HepG2 (cell line): ENCODE results near the gene TLX3. TPM values are rescaled to one million over a fixed set of nuclear protein-coding genes. Genes with fewer than 3 reads are reported as not detected.

ENCODE experiments used
- ATAC-seq: fragments of 200-7000 bp; cut with Tn5 transposase; 3 replicates; pipeline ENCODE4 v1.9.1; 2020; ENCODE audit warnings: mild to moderate bottlenecking, moderate library complexity
- BruUV-seq: library from RNA; stranded (reverse); fragments of 400-500 nt; replicated peaks from 2 replicates; lab custom pipeline; 2021; lab: Mats Ljungman, UMichigan
- CTCF ChIA-PET: fragments of 300-600 bp; formaldehyde crosslinking; extraction: SDS; loops from one replicate; lab custom pipeline; 2021; ENCODE audit warnings: low total read pairs, inconsistent platforms, low intra/inter-chr PET ratio; lab: Yijun Ruan, JAX
- POLR2A ChIA-PET: fragments of 350-600 bp; sonication (Branson Sonifier 250); formaldehyde crosslinking; loops from one replicate; lab custom pipeline; 2020; ENCODE audit warnings: antibody characterized with exemption, inconsistent platforms; lab: Yijun Ruan, JAX
- DNase-seq: peaks from one replicate; pipeline ENCODE4 v3.0.0-alpha.2; 2015; ENCODE audit warnings: low spot score
- FAIRE-seq: peaks from 3 replicates; lab custom pipeline; 2011; peaks lifted over from hg19 to GRCh38; lab: Jason Lieb, UNC
- H2AFZ ChIP-seq: one replicate; pipeline ENCODE4 v1.6.1; 2011; ENCODE audit warnings: low read length, inconsistent platforms
- H3K27ac ChIP-seq: fragments of 300-600 bp; 3 replicates; pipeline ENCODE4 v1.8.0; 2011; ENCODE audit warnings: mixed run types, mild to moderate bottlenecking, mixed read lengths, low read length, inconsistent platforms; ENCODE audit not compliant: insufficient read depth; ENCODE audit errors: extremely low read length
- H3K27me3 ChIP-seq, 2 experiments: fragments of 200-600 bp in 1 of 2; 2 replicates in 1 of 2; 3 replicates in 1 of 2; pipeline versions ENCODE4 v1.6.0 to v1.8.0; 2011; ENCODE audit warnings: low read length in 2 of 2, mild to moderate bottlenecking in 2 of 2, moderate library complexity in 2 of 2, inconsistent platforms in 1 of 2; ENCODE audit not compliant: insufficient read depth in 2 of 2, control insufficient read depth in 1 of 2
- H3K36me3 ChIP-seq, 2 experiments: fragments of 200-600 bp in 1 of 2; replicated peaks in 1 of 2; 2 replicates in 1 of 2; 3 replicates in 1 of 2; pipeline versions ENCODE4 v1.5.1 to v1.8.0; 2011; ENCODE audit warnings: low read length in 2 of 2, inconsistent platforms in 1 of 2; ENCODE audit not compliant: insufficient read depth in 2 of 2, control insufficient read depth in 1 of 2
- H3K4me1 ChIP-seq: 2 replicates; pipeline ENCODE4 v1.5.1; 2012; ENCODE audit warnings: low read length, inconsistent platforms; ENCODE audit not compliant: insufficient read depth
- H3K4me2 ChIP-seq: 2 replicates; pipeline ENCODE4 v1.6.0; 2011; ENCODE audit warnings: low read depth, low read length, inconsistent platforms
- H3K4me3 ChIP-seq, 3 experiments: fragments of 200-600 bp in 1 of 3; sonication (generic), shearing (Covaris generic) in 1 of 3; replicated peaks in 1 of 3; 2 replicates each; pipeline ENCODE4 v1.5.1; 2011 to 2016; ENCODE audit warnings: low read length in 3 of 3, inconsistent platforms in 2 of 3, low read depth in 2 of 3, mild to moderate bottlenecking in 2 of 3, control low read depth in 1 of 3, mixed read lengths in 1 of 3; ENCODE audit not compliant: insufficient read depth in 1 of 3
- H3K79me2 ChIP-seq: one replicate; pipeline ENCODE4 v1.6.1; 2011; ENCODE audit warnings: low read length, inconsistent platforms; ENCODE audit not compliant: insufficient read depth
- H3K9ac ChIP-seq: 2 replicates; pipeline ENCODE4 v1.6.0; 2011; ENCODE audit warnings: mild to moderate bottlenecking, low read depth, low read length, inconsistent platforms; ENCODE audit not compliant: insufficient read depth
- H3K9me3 ChIP-seq: 2 replicates; pipeline ENCODE4 v1.5.1; 2012; ENCODE audit warnings: mild to moderate bottlenecking, low read length
- H4K20me1 ChIP-seq: 2 replicates; pipeline ENCODE4 v1.6.0; 2011; ENCODE audit warnings: inconsistent platforms, mild to moderate bottlenecking, low read length, moderate library complexity; ENCODE audit not compliant: insufficient read depth
- MEIS1 ChIP-seq: sonication (generic); formaldehyde crosslinking; IDR thresholded peaks from 2 replicates; pipeline ENCODE4 v1.9.0; 2021; ENCODE audit warnings: mild to moderate bottlenecking, missing genetic modification reagents, moderate library complexity, borderline replicate concordance
- NPAS2 ChIP-seq: sonication (generic); formaldehyde crosslinking; IDR thresholded peaks from 2 replicates; pipeline ENCODE4 v1.8.0; 2022; ENCODE audit warnings: mild to moderate bottlenecking, missing genetic modification reagents, borderline replicate concordance
- NR2C2 ChIP-seq: sonication (generic); formaldehyde crosslinking; IDR thresholded peaks from 2 replicates; pipeline ENCODE4 v1.4.0; 2020; ENCODE audit warnings: missing genetic modification reagents, mild to moderate bottlenecking, moderate library complexity, borderline replicate concordance
- PAX8 ChIP-seq: sonication (generic); formaldehyde crosslinking; IDR thresholded peaks from 2 replicates; pipeline ENCODE4 v1.8.0; 2022; ENCODE audit warnings: mild to moderate bottlenecking, missing genetic modification reagents, borderline replicate concordance
- PREB ChIP-seq: sonication (generic); formaldehyde crosslinking; IDR thresholded peaks from 2 replicates; pipeline ENCODE4 v1.4.0; 2020; ENCODE audit warnings: missing genetic modification reagents
- REXO4 ChIP-seq: sonication (generic); formaldehyde crosslinking; IDR thresholded peaks from 2 replicates; pipeline ENCODE4 v1.8.0; 2022; ENCODE audit warnings: missing genetic modification reagents, mild to moderate bottlenecking, borderline replicate concordance
- ZFP82 ChIP-seq: sonication (generic); formaldehyde crosslinking; IDR thresholded peaks from 2 replicates; pipeline ENCODE4 v1.5.1; 2020; ENCODE audit warnings: mild to moderate bottlenecking, missing genetic modification reagents, borderline replicate concordance
- ZFP90 ChIP-seq: sonication (generic); formaldehyde crosslinking; IDR thresholded peaks from 2 replicates; pipeline ENCODE4 v1.8.0; 2022; ENCODE audit warnings: missing genetic modification reagents, mild to moderate bottlenecking, inconsistent platforms, borderline replicate concordance
- ZMAT5 ChIP-seq: sonication (generic); formaldehyde crosslinking; IDR thresholded peaks from 2 replicates; pipeline ENCODE4 v1.5.0; 2020; ENCODE audit warnings: mild to moderate bottlenecking, low read depth, missing genetic modification reagents, borderline replicate concordance
- ZNF17 ChIP-seq: sonication (generic); formaldehyde crosslinking; IDR thresholded peaks from 2 replicates; pipeline ENCODE4 v1.5.0; 2020; ENCODE audit warnings: mild to moderate bottlenecking, missing genetic modification reagents
- WGBS: methylation state at CpG from one replicate; pipeline ENCODE4 v1.1.6; 2017; ENCODE audit warnings: low lambda C conversion rate; 5-methylcytosine and 5-hydroxymethylcytosine counted together
- in situ Hi-C: cut with HindIII; loops from 2 replicates; pipeline ENCODE4 v1.10.0; 2017; ENCODE audit warnings: low pct_unique_long_range_greater_than_20kb; ENCODE audit not compliant: extremely low pct_ligation_motif_present
- intact Hi-C: fragments of 100-400 bp; cut with micrococcal nuclease; formaldehyde crosslinking; loops from one replicate; pipeline ENCODE4 v1.10.0; 2022; ENCODE audit not compliant: unreplicated experiment
- polyA plus RNA-seq, 8 experiments: library from polyadenylated mRNA; depleted of rRNA in 3 of 8; stranded (reverse) in 7 of 8; unstranded in 1 of 8; fragments of >200 nt; fragmentation: Illumina TruSeq in 4 of 8; extraction: Trizol in 4 of 8; gene quantifications; 2 replicates each; pipeline versions ENCODE4 v1.2.1 to v1.2.3, GENCODE V29; 2011 to 2016; ENCODE audit warnings: low read depth in 4 of 8, missing spikeins in 1 of 8, mixed read lengths in 1 of 8; ENCODE audit not compliant: insufficient read depth in 1 of 8
- total RNA-seq, 5 experiments: library from RNA; depleted of rRNA; stranded (reverse); fragments of >200 nt; fragmentation: Illumina TruSeq; extraction: Trizol; gene quantifications; 2 replicates each; pipeline ENCODE4 v1.2.3, GENCODE V29; 2016; ENCODE audit warnings: low read depth in 1 of 5
- TF ChIP-seq, protein P1 (sequence below), 2 experiments: sonication (generic) in 1 of 2; formaldehyde crosslinking in 1 of 2; IDR thresholded peaks; 2 replicates each; pipeline versions ENCODE4 v1.5.1 to v1.6.1; 2011 to 2020; ENCODE audit warnings: borderline replicate concordance in 1 of 2, low read depth in 1 of 2, low read length in 1 of 2, mild to moderate bottlenecking in 1 of 2, missing genetic modification reagents in 1 of 2, moderate library complexity in 1 of 2
- TF ChIP-seq, protein P2 (sequence below): sonication (generic); formaldehyde crosslinking; IDR thresholded peaks from 2 replicates; pipeline ENCODE4 v1.4.0; 2020; ENCODE audit warnings: missing genetic modification reagents, mild to moderate bottlenecking, borderline replicate concordance
- TF ChIP-seq, protein P3 (sequence below): sonication (generic); formaldehyde crosslinking; IDR thresholded peaks from 2 replicates; pipeline ENCODE4 v1.4.0; 2020; ENCODE audit warnings: mild to moderate bottlenecking, missing genetic modification reagents

TLX3 gene
- total and polyA plus RNA-seq, 2 of the 13 experiments (the other 11 are each of a cell fraction or from before 2014, with no cell fraction given): not detected

GRCh38 chr5:171268700-171269620 lies 40.1 kb upstream of the TLX3 start:
- H3K27me3 ChIP-seq: no peaks in the 10 kb centered on the region
- no peaks in the 10 kb centered on the region for H3K36me3 ChIP-seq
- no peaks in the 10 kb centered on the region for H3K4me1 ChIP-seq
- no peak overlapping the region for H3K4me2 ChIP-seq
- intact Hi-C loops (no loop called here), in situ Hi-C loops (no loop called here)
- no TSS peak for BruUV-seq
- ChIA-PET CTCF (no interaction called here), POLR2A (no interaction called here)
- FAIRE-seq (no peak), DNase-seq (no peak), ATAC-seq (no peak)
- H2AFZ ChIP-seq: no peak overlapping the region
- H3K27ac ChIP-seq: no peak overlapping the region
- H4K20me1 ChIP-seq: no peaks in the 10 kb centered on the region
- no peak overlapping the region for H3K4me3 ChIP-seq
- no peaks in the 10 kb centered on the region for H3K79me2 ChIP-seq
- H3K9me3 ChIP-seq: no peaks in the 10 kb centered on the region
- no peak overlapping the region for H3K9ac ChIP-seq
- 32% methylated on average over 7 of the region's 7 CpGs for WGBS
- TF ChIP-seq, protein P1, sequence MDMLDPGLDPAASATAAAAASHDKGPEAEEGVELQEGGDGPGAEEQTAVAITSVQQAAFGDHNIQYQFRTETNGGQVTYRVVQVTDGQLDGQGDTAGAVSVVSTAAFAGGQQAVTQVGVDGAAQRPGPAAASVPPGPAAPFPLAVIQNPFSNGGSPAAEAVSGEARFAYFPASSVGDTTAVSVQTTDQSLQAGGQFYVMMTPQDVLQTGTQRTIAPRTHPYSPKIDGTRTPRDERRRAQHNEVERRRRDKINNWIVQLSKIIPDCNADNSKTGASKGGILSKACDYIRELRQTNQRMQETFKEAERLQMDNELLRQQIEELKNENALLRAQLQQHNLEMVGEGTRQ (IDR thresholded peaks at IDR 0.05; ENCODE audit: low read depth, low read length): no peak
- TF ChIP-seq, protein P1 (CRISPR knock-in tag; IDR thresholded peaks at IDR 0.05; ENCODE audit: borderline replicate concordance): no peak
- TF ChIP-seq ZNF17 (CRISPR knock-in tag) (no peak), ZFP82 (CRISPR knock-in tag) (no peak), PREB (CRISPR knock-in tag) (no peak), REXO4 (no peak), PAX8 (no peak), ZMAT5 (CRISPR knock-in tag) (no peak), MEIS1 (CRISPR knock-in tag) (no peak), ZFP90 (no peak), NPAS2 (no peak), NR2C2 (no peak)
- TF ChIP-seq, protein P2, sequence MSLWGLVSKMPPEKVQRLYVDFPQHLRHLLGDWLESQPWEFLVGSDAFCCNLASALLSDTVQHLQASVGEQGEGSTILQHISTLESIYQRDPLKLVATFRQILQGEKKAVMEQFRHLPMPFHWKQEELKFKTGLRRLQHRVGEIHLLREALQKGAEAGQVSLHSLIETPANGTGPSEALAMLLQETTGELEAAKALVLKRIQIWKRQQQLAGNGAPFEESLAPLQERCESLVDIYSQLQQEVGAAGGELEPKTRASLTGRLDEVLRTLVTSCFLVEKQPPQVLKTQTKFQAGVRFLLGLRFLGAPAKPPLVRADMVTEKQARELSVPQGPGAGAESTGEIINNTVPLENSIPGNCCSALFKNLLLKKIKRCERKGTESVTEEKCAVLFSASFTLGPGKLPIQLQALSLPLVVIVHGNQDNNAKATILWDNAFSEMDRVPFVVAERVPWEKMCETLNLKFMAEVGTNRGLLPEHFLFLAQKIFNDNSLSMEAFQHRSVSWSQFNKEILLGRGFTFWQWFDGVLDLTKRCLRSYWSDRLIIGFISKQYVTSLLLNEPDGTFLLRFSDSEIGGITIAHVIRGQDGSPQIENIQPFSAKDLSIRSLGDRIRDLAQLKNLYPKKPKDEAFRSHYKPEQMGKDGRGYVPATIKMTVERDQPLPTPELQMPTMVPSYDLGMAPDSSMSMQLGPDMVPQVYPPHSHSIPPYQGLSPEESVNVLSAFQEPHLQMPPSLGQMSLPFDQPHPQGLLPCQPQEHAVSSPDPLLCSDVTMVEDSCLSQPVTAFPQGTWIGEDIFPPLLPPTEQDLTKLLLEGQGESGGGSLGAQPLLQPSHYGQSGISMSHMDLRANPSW (CRISPR knock-in tag): no peak
- TF ChIP-seq, protein P3, sequence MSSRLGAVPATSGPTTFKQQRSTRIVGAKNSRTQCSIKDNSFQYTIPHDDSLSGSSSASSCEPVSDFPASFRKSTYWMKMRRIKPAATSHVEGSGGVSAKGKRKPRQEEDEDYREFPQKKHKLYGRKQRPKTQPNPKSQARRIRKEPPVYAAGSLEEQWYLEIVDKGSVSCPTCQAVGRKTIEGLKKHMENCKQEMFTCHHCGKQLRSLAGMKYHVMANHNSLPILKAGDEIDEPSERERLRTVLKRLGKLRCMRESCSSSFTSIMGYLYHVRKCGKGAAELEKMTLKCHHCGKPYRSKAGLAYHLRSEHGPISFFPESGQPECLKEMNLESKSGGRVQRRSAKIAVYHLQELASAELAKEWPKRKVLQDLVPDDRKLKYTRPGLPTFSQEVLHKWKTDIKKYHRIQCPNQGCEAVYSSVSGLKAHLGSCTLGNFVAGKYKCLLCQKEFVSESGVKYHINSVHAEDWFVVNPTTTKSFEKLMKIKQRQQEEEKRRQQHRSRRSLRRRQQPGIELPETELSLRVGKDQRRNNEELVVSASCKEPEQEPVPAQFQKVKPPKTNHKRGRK (CRISPR knock-in tag): no peak
